HEK293T (cell line): ENCODE data around the gene FHIT.

ENCODE experiments used
- CTCF ChIA-PET: fragments of 350-600 bp; formaldehyde crosslinking; extraction: SDS; loops from one replicate; lab custom pipeline; 2021; ENCODE audit warnings: antibody characterized with exemption, inconsistent platforms; lab: Yijun Ruan, JAX
- POLR2A ChIA-PET: fragments of 350-600 bp; formaldehyde crosslinking; extraction: SDS; loops from one replicate; lab custom pipeline; 2020; ENCODE audit warnings: antibody characterized with exemption, inconsistent platforms; lab: Yijun Ruan, JAX
- DNase-seq: peaks from one replicate; pipeline ENCODE4 v3.0.0; 2012; ENCODE audit warnings: mixed read lengths; ENCODE audit errors: extremely low spot score
- ARNT ChIP-seq: fragments of 450-650 bp; IDR thresholded peaks from 2 replicates; pipeline ENCODE4 v1.6.1; 2017; ENCODE audit warnings: mild to moderate bottlenecking
- BHLHE40 ChIP-seq: fragments of 450-650 bp; IDR thresholded peaks from 2 replicates; pipeline ENCODE4 v1.6.1; 2016; ENCODE audit warnings: mild to moderate bottlenecking, moderate library complexity, borderline replicate concordance
- CTBP1 ChIP-seq: fragments of 450-650 bp; IDR thresholded peaks from 2 replicates; pipeline ENCODE4 v1.6.1; 2016; ENCODE audit warnings: borderline replicate concordance
- ELF4 ChIP-seq: fragments of 450-650 bp; IDR thresholded peaks from 2 replicates; pipeline ENCODE4 v1.6.1; 2017; ENCODE audit warnings: antibody characterized with exemption
- FOXA1 ChIP-seq: fragments of 450-650 bp; IDR thresholded peaks from 2 replicates; pipeline ENCODE4 v1.6.1; 2016; ENCODE audit warnings: mild to moderate bottlenecking
- FOXK2 ChIP-seq: fragments of 450-650 bp; IDR thresholded peaks from 2 replicates; pipeline ENCODE4 v1.6.1; 2016; ENCODE audit warnings: mild to moderate bottlenecking
- FOXM1 ChIP-seq: fragments of 450-650 bp; IDR thresholded peaks from 2 replicates; pipeline ENCODE4 v1.6.1; 2017; ENCODE audit warnings: mild to moderate bottlenecking, borderline replicate concordance
- HDGF ChIP-seq: fragments of 450-650 bp; IDR thresholded peaks from 2 replicates; pipeline ENCODE4 v1.6.1; 2017; ENCODE audit warnings: antibody characterized with exemption, borderline replicate concordance
- L3MBTL2 ChIP-seq: fragments of 450-650 bp; conservative IDR thresholded peaks from 2 replicates; pipeline ENCODE4 v1.6.1; 2016; ENCODE audit warnings: mild to moderate bottlenecking
- LEF1 ChIP-seq: fragments of 450-650 bp; IDR thresholded peaks from 2 replicates; pipeline ENCODE4 v1.6.1; 2017; ENCODE audit warnings: mild to moderate bottlenecking, borderline replicate concordance
- NFRKB ChIP-seq: fragments of 450-650 bp; IDR thresholded peaks from 2 replicates; pipeline ENCODE4 v1.6.1; 2016; ENCODE audit warnings: mild to moderate bottlenecking, moderate library complexity
- PKNOX1 ChIP-seq: fragments of 450-650 bp; IDR thresholded peaks from 2 replicates; pipeline ENCODE4 v1.6.1; 2016
- SP1 ChIP-seq: fragments of 450-650 bp; IDR thresholded peaks from 2 replicates; pipeline ENCODE4 v1.6.1; 2017
- SUZ12 ChIP-seq: fragments of 450-650 bp; IDR thresholded peaks from 2 replicates; pipeline ENCODE4 v1.6.1; 2016; ENCODE audit warnings: mild to moderate bottlenecking
- TARDBP ChIP-seq: fragments of 450-650 bp; IDR thresholded peaks from 2 replicates; pipeline ENCODE4 v1.6.1; 2016
- ZNF384 ChIP-seq: fragments of 450-650 bp; IDR thresholded peaks from 2 replicates; pipeline ENCODE4 v1.6.1; 2016

The FHIT gene

GRCh38 chr3:60101621-60102020 is 1149.6 kb downstream of the FHIT start:
- DNase-seq: no peak
- ChIA-PET POLR2A (no interaction called here), CTCF (no interaction called here)

GRCh38 chr3:60096403-60096802 is 1154.8 kb downstream of the FHIT start:
- ChIA-PET POLR2A (no interaction called here), CTCF (no interaction called here)
- TF ChIP-seq ZNF384 (no peak), L3MBTL2 (no peak), CTBP1 (no peak), ELF4 (no peak), FOXA1 (no peak), FOXK2 (no peak)
- DNase-seq: no peak

More at GRCh38 chr3:60101621-60102020, 1149.6 kb downstream of the FHIT start:
- TF ChIP-seq LEF1 (no peak), HDGF (no peak), TARDBP (no peak), ZNF384 (no peak), CTBP1 (no peak), FOXK2 (no peak), BHLHE40 (no peak), SUZ12 (no peak), ELF4 (no peak), FOXM1 (no peak), PKNOX1 (no peak), FOXA1 (no peak)

GRCh38 chr3:60095930-60096329 is 1155.3 kb downstream of the FHIT start:
- CTCF ChIA-PET: no interaction called here
- no peak for DNase-seq
- TF ChIP-seq NFRKB (no peak), FOXM1 (no peak), HDGF (no peak), ARNT (no peak)
- POLR2A ChIA-PET: no interaction called here

- DNase-seq: no peak
- TF ChIP-seq TARDBP (no peak), CTBP1 (no peak), SUZ12 (no peak), ARNT (no peak), HDGF (no peak), ZNF384 (no peak), FOXK2 (no peak), SP1 (no peak), ELF4 (no peak), BHLHE40 (no peak), FOXA1 (no peak), LEF1 (no peak), PKNOX1 (no peak), L3MBTL2 (no peak), FOXM1 (no peak), NFRKB (no peak)
- POLR2A ChIA-PET: no interaction called here
- CTCF ChIA-PET: no interaction called here
Measured at GRCh38 chr3:60095516-60095915, 1155.7 kb downstream of the FHIT start.

- no peak for DNase-seq
- TF ChIP-seq FOXM1 (no peak), ZNF384 (no peak), L3MBTL2 (no peak), FOXA1 (no peak), ARNT (no peak), FOXK2 (no peak), ELF4 (no peak), NFRKB (no peak), LEF1 (no peak), TARDBP (no peak), SUZ12 (no peak)
- POLR2A ChIA-PET: no interaction called here
- CTCF ChIA-PET: no interaction called here
Measured at GRCh38 chr3:60094392-60094947, 1156.8 kb downstream of the FHIT start.

- ChIA-PET CTCF (interaction anchor here (0.6 kb wide), 1 partner anchor 15 kb away, joined by 3 read pairs; no protein-coding TSS in a partner anchor), POLR2A (no interaction called here)
- no peak for DNase-seq
- no peak for TF ChIP-seq CTBP1
- TF ChIP-seq L3MBTL2: no peak
- no peak for TF ChIP-seq NFRKB
- no peak for TF ChIP-seq FOXK2
- no peak for TF ChIP-seq ZNF384
- TF ChIP-seq ELF4: no peak
- no peak for TF ChIP-seq ARNT
- TF ChIP-seq HDGF: no peak
- TF ChIP-seq TARDBP: no peak
- no peak for TF ChIP-seq SP1
- no peak for TF ChIP-seq FOXA1
- no peak for TF ChIP-seq LEF1
- TF ChIP-seq FOXM1: no peak
- TF ChIP-seq BHLHE40: no peak
- TF ChIP-seq PKNOX1: no peak
- no peak for TF ChIP-seq SUZ12
Measured at GRCh38 chr3:60090548-60090947, 1160.7 kb downstream of the FHIT start.

GRCh38 chr3:60086811-60087210 is 1164.4 kb downstream of the FHIT start:
- POLR2A ChIA-PET: no interaction called here
- TF ChIP-seq NFRKB: no peak
- no peak for TF ChIP-seq ARNT
- no peak for DNase-seq
- CTCF ChIA-PET: no interaction called here
